ENCODE results near the gene TNFAIP8. TPM values are rescaled to one million over a fixed set of nuclear protein-coding genes. Genes with fewer than 3 reads are reported as not detected.

TNFAIP8 gene
- total and polyA plus RNA-seq, 9 of the 15 experiments (the other 6 are each of a cell fraction or from before 2014, with no cell fraction given): 29.9 to 52.2 (median 44.8) TPM

DNA sequence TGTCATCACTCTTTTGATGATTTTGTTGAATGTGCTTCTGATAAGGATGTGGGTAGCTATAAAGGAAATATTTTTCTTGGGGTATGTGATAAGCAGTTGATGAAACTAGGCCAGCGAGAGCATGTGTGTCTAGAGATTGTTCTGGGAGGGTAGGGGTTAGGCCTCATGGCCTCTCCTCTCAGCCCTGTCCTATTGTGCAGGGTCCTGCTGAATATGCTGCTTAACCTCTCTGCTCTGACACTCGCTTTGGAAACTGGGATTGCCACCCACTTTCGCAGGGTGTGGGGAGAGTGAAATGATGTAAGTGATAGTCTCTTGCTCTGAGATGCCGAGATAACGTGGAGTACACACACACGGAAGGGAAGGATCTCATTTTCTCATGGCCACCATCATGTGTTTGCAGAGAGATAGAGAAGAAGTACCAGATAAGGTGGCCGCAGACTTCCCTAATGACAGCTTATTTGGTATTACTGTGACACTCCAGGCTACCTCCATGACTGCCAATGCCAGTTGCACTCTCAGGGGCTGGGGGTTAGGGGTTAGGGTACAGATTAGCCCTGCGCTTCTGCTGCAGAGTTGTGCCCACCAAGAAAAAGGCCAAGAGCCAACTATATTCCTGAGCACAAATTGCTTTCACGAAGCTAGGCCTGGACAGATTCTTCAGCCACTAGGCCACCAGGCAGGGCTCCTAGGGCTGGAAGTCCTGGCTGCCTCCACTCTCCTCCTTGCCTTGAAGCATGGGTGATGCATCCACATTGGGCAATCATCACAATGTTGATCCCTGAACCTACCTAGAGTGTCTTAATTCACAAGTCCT is 25.2 kb upstream of the TNFAIP8 start (continued):
- TF ChIP-seq, protein P1, sequence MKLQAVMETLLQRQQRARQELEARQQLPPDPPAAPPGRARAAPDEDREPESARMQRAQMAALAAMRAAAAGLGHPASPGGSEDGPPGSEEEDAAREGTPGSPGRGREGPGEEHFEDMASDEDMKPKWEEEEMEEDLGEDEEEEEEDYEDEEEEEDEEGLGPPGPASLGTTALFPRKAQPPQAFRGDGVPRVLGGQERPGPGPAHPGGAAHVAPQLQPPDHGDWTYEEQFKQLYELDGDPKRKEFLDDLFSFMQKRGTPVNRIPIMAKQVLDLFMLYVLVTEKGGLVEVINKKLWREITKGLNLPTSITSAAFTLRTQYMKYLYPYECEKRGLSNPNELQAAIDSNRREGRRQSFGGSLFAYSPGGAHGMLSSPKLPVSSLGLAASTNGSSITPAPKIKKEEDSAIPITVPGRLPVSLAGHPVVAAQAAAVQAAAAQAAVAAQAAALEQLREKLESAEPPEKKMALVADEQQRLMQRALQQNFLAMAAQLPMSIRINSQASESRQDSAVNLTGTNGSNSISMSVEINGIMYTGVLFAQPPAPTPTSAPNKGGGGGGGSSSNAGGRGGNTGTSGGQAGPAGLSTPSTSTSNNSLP (IDR thresholded peaks at IDR 0.05; ENCODE audit: borderline replicate concordance, low read depth, low read length): peak; percentile 56; the same call in 1 of the 2 replicates
- TF ChIP-seq CBFA2T2 (conservative IDR thresholded peaks at IDR 0.05): peak; percentile 91
- TF ChIP-seq HLTF (IDR thresholded peaks at IDR 0.05): peak; percentile 79
- TF ChIP-seq HIVEP1 (CRISPR knock-in tag; IDR thresholded peaks at IDR 0.05): 0 out of 2 replicates have a peak, but pooled peaks have one; percentile 11
- peak; percentile 23 to 35; a peak in 3 of 4 replicates for TF ChIP-seq RAD21 (CRISPR knock-in tag; conservative IDR thresholded peaks at IDR 0.05 in 1 of 2, IDR thresholded peaks at IDR 0.05 in 1 of 2)
- TF ChIP-seq NFATC3 (IDR thresholded peaks at IDR 0.05): peak; percentile 46; the same call in 1 of the 2 replicates
- TF ChIP-seq, protein P2, sequence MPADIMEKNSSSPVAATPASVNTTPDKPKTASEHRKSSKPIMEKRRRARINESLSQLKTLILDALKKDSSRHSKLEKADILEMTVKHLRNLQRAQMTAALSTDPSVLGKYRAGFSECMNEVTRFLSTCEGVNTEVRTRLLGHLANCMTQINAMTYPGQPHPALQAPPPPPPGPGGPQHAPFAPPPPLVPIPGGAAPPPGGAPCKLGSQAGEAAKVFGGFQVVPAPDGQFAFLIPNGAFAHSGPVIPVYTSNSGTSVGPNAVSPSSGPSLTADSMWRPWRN (IDR thresholded peaks at IDR 0.05; ENCODE audit: low read depth): peak; percentile 92
- no peak for TF ChIP-seq COPS2 (conservative IDR thresholded peaks at IDR 0.05)
- peak; percentile 74 for TF ChIP-seq SMAD3 (CRISPR knock-in tag; conservative IDR thresholded peaks at IDR 0.05)
- no peak for TF ChIP-seq FIP1L1 (IDR thresholded peaks at IDR 0.05; ENCODE audit: low read depth, low read length, poor library complexity, severe bottlenecking)
- TF ChIP-seq RBFOX2 (IDR thresholded peaks at IDR 0.05; ENCODE audit: low read depth, low read length): peak; percentile 49
- TF ChIP-seq, protein P3, sequence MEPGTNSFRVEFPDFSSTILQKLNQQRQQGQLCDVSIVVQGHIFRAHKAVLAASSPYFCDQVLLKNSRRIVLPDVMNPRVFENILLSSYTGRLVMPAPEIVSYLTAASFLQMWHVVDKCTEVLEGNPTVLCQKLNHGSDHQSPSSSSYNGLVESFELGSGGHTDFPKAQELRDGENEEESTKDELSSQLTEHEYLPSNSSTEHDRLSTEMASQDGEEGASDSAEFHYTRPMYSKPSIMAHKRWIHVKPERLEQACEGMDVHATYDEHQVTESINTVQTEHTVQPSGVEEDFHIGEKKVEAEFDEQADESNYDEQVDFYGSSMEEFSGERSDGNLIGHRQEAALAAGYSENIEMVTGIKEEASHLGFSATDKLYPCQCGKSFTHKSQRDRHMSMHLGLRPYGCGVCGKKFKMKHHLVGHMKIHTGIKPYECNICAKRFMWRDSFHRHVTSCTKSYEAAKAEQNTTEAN (CRISPR knock-in tag; IDR thresholded peaks at IDR 0.05): 0 out of 2 replicates have a peak, but pooled peaks have one; percentile 81
- peak; percentile 76; the same call in 1 of the 2 replicates for TF ChIP-seq TRIM28 (IDR thresholded peaks at IDR 0.05)
- TF ChIP-seq TARDBP (IDR thresholded peaks at IDR 0.05): peak; percentile 95
- TF ChIP-seq DIDO1 (tag; IDR thresholded peaks at IDR 0.05; ENCODE audit: low read depth): peak; percentile 60; the same call in 1 of the 2 replicates
- TF ChIP-seq, protein P4, sequence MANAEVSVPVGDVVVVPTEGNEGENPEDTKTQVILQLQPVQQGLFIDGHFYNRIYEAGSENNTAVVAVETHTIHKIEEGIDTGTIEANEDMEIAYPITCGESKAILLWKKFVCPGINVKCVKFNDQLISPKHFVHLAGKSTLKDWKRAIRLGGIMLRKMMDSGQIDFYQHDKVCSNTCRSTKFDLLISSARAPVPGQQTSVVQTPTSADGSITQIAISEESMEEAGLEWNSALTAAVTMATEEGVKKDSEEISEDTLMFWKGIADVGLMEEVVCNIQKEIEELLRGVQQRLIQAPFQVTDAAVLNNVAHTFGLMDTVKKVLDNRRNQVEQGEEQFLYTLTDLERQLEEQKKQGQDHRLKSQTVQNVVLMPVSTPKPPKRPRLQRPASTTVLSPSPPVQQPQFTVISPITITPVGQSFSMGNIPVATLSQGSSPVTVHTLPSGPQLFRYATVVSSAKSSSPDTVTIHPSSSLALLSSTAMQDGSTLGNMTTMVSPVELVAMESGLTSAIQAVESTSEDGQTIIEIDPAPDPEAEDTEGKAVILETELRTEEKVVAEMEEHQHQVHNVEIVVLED (CRISPR knock-in tag; IDR thresholded peaks at IDR 0.05): peak; percentile 45; the same call in 1 of the 2 replicates
- TF ChIP-seq MECOM (CRISPR knock-in tag; IDR thresholded peaks at IDR 0.05): peak; percentile 47
- TF ChIP-seq, protein P5, sequence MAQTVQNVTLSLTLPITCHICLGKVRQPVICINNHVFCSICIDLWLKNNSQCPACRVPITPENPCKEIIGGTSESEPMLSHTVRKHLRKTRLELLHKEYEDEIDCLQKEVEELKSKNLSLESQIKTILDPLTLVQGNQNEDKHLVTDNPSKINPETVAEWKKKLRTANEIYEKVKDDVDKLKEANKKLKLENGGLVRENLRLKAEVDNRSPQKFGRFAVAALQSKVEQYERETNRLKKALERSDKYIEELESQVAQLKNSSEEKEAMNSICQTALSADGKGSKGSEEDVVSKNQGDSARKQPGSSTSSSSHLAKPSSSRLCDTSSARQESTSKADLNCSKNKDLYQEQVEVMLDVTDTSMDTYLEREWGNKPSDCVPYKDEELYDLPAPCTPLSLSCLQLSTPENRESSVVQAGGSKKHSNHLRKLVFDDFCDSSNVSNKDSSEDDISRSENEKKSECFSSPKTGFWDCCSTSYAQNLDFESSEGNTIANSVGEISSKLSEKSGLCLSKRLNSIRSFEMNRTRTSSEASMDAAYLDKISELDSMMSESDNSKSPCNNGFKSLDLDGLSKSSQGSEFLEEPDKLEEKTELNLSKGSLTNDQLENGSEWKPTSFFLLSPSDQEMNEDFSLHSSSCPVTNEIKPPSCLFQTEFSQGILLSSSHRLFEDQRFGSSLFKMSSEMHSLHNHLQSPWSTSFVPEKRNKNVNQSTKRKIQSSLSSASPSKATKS (CRISPR knock-in tag; IDR thresholded peaks at IDR 0.05): no peak
- TF ChIP-seq ATF1 (CRISPR knock-in tag; IDR thresholded peaks at IDR 0.05): no peak
- peak; percentile 88 for TF ChIP-seq ATF1 (tag; IDR thresholded peaks at IDR 0.05)
- no peak for TF ChIP-seq SRSF3 (IDR thresholded peaks at IDR 0.05; ENCODE audit: insufficient read depth, low read length)
